Brain microvascular endothelial cell (primary cell): Measurements from ENCODE around the gene RND2.

Experiments
- DNase-seq: peaks from one replicate; pipeline ENCODE4 v3.0.0-alpha.2; 2020
- H3K27ac ChIP-seq: fragments of 250-450 bp; sonication (Bioruptor Pico); 2 replicates; pipeline ENCODE4 v1.5.1; 2020; ENCODE audit warnings: mild to moderate bottlenecking, moderate library complexity
- H3K27me3 ChIP-seq: fragments of 250-450 bp; sonication (Bioruptor Pico); replicated peaks from 2 replicates; pipeline ENCODE4 v1.5.1; 2020; ENCODE audit warnings: mild to moderate bottlenecking
- H3K36me3 ChIP-seq: fragments of 250-450 bp; sonication (Bioruptor Pico); replicated peaks from 2 replicates; pipeline ENCODE4 v1.5.1; 2020; ENCODE audit warnings: mild to moderate bottlenecking
- H3K4me3 ChIP-seq: 2 replicates; pipeline ENCODE4 v1.5.1; 2011; ENCODE audit warnings: low read depth, mild to moderate bottlenecking, control low read depth, low read length, moderate library complexity
- in situ Hi-C: cut with HindIII; loops from 2 replicates; pipeline ENCODE4 v1.10.0; 2017; ENCODE audit warnings: low sequenced_read_pairs, low pct_ligation_motif_present
- TF ChIP-seq, protein P1 (sequence below): IDR thresholded peaks from 2 replicates; pipeline ENCODE4 v1.5.1; 2011; ENCODE audit warnings: low read depth, mild to moderate bottlenecking, moderate library complexity, low read length, control low read depth, inconsistent platforms; ENCODE audit errors: missing control alignments

RND2 gene

DNA sequence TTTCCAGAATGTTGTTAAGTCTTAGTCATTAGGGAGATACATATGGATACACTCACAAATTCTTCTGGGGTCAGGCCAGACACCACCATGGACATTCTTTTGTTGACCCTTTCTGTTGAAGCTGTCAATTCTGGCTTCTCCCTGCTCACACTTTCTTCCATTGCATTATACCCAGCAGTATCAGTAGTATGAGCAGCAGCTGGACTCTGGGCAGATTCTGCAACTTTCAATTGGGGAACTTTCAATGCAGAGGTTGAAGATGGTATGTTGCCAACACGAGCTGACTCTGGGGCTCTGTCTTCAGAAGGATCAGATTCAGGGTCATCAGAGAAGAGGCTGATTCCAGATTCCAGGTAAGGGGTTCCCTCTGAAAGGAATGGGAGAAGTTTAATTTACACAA, 45.8 kb downstream of the RND2 start:
- Histone ChIP-seq H3K36me3 (no peaks in the 10 kb centered on the region), H3K27me3 (no peaks in the 10 kb centered on the region), H3K27ac (no peak overlapping the region), H3K4me3 (no peak overlapping the region)
- in situ Hi-C loops = no loop called here
- TF ChIP-seq, protein P1, sequence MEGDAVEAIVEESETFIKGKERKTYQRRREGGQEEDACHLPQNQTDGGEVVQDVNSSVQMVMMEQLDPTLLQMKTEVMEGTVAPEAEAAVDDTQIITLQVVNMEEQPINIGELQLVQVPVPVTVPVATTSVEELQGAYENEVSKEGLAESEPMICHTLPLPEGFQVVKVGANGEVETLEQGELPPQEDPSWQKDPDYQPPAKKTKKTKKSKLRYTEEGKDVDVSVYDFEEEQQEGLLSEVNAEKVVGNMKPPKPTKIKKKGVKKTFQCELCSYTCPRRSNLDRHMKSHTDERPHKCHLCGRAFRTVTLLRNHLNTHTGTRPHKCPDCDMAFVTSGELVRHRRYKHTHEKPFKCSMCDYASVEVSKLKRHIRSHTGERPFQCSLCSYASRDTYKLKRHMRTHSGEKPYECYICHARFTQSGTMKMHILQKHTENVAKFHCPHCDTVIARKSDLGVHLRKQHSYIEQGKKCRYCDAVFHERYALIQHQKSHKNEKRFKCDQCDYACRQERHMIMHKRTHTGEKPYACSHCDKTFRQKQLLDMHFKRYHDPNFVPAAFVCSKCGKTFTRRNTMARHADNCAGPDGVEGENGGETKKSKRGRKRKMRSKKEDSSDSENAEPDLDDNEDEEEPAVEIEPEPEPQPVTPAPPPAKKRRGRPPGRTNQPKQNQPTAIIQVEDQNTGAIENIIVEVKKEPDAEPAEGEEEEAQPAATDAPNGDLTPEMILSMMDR = no peak
- DNase-seq = no peak

DNA sequence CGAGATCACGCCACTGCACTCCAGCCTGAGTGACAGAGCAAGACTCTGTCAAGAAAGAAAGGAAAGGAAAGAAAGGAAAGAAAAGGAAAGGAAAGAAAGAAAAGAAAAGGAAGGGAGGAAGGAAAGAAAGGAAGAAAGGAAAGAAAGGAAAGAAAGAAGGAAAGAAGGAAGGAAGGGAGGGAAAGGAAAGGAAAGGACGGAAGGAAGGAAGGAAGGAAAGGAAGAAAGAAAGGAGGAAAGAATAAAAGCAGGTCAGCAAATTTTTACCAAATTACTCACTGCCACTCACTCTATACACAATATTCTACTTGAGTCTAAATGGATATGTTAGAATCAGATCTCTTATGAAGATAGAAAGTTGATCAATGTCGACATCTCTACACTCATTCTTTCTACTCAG, 49.8 kb downstream of the RND2 start:
- TF ChIP-seq, protein P1 = no peak
- Histone ChIP-seq H3K36me3 (no peaks in the 10 kb centered on the region), H3K27me3 (no peaks in the 10 kb centered on the region), H3K27ac (no peak overlapping the region), H3K4me3 (no peak overlapping the region)
- DNase-seq = no peak
- in situ Hi-C loops = no loop called here

DNA sequence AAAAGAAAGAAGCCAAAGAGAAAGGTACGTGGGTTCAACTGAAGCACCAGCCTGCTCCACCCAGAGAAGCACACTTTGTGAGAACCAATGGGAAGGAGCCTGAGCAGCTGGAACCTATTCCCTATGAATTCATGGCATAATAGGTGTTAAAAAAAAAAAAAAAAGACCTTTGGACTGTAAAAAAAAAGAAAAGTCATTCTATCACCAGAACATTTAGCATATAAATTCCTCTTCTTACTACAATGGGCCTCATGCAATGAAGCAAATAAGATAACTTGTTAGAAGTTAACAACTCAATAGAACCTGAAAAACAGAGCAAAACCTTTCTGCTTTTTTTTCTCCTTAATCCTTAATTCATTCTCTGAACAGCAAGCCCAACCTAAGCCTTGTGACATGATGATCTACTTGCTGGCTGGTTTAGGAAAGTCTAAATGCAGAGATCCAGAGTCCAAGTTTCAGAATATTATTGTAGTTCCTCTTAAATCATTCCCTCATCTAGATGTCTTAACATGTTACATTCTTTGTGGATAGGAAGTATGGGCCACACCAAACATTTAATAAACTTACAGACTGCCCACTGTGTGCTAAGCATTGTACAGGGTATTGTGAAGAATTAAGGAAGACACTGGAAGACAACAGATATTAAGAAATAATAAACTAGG, 54.7 kb downstream of the RND2 start:
- Histone ChIP-seq H3K27ac (no peak overlapping the region), H3K4me3 (no peak overlapping the region), H3K36me3 (no peaks in the 10 kb centered on the region), H3K27me3 (no peaks in the 10 kb centered on the region)
- TF ChIP-seq, protein P1 = no peak
- DNase-seq = no peak
- in situ Hi-C loops = no loop called here
